IPS-18a (cell line): ENCODE measurements around the gene TEX11.
"Not testable (repeated sequence)": the region's sequence is repeated elsewhere in the genome, so short reads cannot be mapped to it uniquely, and the experiment has no call there.

Source experiments
- H3K27ac ChIP-seq: one replicate; pipeline ENCODE4 v1.5.1; 2013; ENCODE audit warnings: low read length
- H3K27me3 ChIP-seq: one replicate; pipeline ENCODE4 v1.6.1; 2013; ENCODE audit warnings: mild to moderate bottlenecking, low read length; ENCODE audit not compliant: control insufficient read depth, insufficient read depth
- H3K36me3 ChIP-seq: one replicate; pipeline ENCODE4 v1.6.1; 2013; ENCODE audit warnings: low read depth, low read length; ENCODE audit not compliant: control insufficient read depth
- H3K4me1 ChIP-seq: one replicate; pipeline ENCODE4 v1.6.1; 2013; ENCODE audit warnings: low read depth, low read length; ENCODE audit not compliant: control insufficient read depth
- H3K4me3 ChIP-seq: one replicate; pipeline ENCODE4 v1.5.1; 2013; ENCODE audit warnings: low read length
- H3K9ac ChIP-seq: one replicate; pipeline ENCODE4 v1.6.1; 2013; ENCODE audit warnings: mild to moderate bottlenecking, low read length, moderate library complexity
- H3K9me3 ChIP-seq: one replicate; pipeline ENCODE4 v1.6.1; 2013; ENCODE audit warnings: low read depth, low read length; ENCODE audit not compliant: control insufficient read depth

The TEX11 gene

GRCh38 chrX:70754169-70754848 is 154.2 kb downstream of the TEX11 start:
- no peaks in the 10 kb centered on the region for H3K4me1 ChIP-seq
- H3K36me3 ChIP-seq, result no peaks in the 10 kb centered on the region
- H3K27me3 ChIP-seq, result no peaks in the 10 kb centered on the region
- no peak overlapping the region for H3K9ac ChIP-seq
- H3K4me3 ChIP-seq, result no peak overlapping the region
- H3K9me3 ChIP-seq, result peaks cover 9% of the 10 kb centered on the region
- H3K27ac ChIP-seq, result no peak overlapping the region

- H3K4me3 ChIP-seq, H3K9me3 ChIP-seq, H3K27ac ChIP-seq, H3K4me1 ChIP-seq, H3K36me3 ChIP-seq, H3K27me3 ChIP-seq, H3K9ac ChIP-seq: not testable (repeated sequence)
Observed at GRCh38 chrX:70733774-70734173, 174.7 kb downstream of the TEX11 start.

GRCh38 chrX:70727961-70728360 is 180.6 kb downstream of the TEX11 start:
- H3K4me1 ChIP-seq, H3K9me3 ChIP-seq, H3K9ac ChIP-seq, H3K36me3 ChIP-seq, H3K4me3 ChIP-seq, H3K27ac ChIP-seq, H3K27me3 ChIP-seq: not testable (repeated sequence)

- Histone ChIP-seq H3K9ac (no peak overlapping the region), H3K9me3 (peaks cover 14% of the 10 kb centered on the region), H3K36me3 (no peaks in the 10 kb centered on the region), H3K4me1 (no peaks in the 10 kb centered on the region), H3K4me3 (no peak overlapping the region), H3K27me3 (no peaks in the 10 kb centered on the region), H3K27ac (no peak overlapping the region)
Observed at GRCh38 chrX:70720721-70721120, 187.8 kb downstream of the TEX11 start.

- H3K27me3 ChIP-seq, H3K4me1 ChIP-seq, H3K4me3 ChIP-seq, H3K9ac ChIP-seq, H3K36me3 ChIP-seq, H3K27ac ChIP-seq: not testable (repeated sequence)
- peaks cover 16% of the 10 kb centered on the region for H3K9me3 ChIP-seq
Observed at GRCh38 chrX:70711336-70711735, 197.2 kb downstream of the TEX11 start.

- Histone ChIP-seq H3K27me3 (no peaks in the 10 kb centered on the region), H3K9me3 (peaks cover 13% of the 10 kb centered on the region), H3K4me1 (no peaks in the 10 kb centered on the region), H3K9ac (no peak overlapping the region), H3K27ac (no peak overlapping the region), H3K4me3 (no peak overlapping the region), H3K36me3 (no peaks in the 10 kb centered on the region)
Observed at GRCh38 chrX:70694339-70695122, 214.0 kb downstream of the TEX11 start.

DNA sequence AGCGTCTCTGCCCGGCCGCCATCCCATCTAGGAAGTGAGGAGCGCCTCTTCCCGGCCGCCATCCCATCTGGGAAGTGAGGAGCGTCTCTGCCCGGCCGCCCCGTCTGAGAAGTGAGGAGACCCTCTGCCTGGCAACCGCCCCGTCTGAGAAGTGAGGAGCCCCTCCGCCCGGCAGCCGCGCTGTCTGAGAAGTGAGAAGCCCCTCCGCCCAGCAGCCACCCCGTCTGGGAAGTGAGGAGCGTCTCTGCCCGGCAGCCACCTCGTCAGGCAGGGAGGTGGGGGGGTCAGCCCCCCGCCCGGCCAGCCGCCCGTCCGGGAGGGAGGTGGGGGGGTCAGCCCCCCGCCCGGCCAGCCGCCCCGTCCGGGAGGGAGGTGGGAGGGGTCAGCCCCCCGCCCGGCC is 229.1 kb downstream of the TEX11 start:
- H3K4me3 ChIP-seq, H3K36me3 ChIP-seq, H3K27me3 ChIP-seq, H3K4me1 ChIP-seq, H3K9me3 ChIP-seq, H3K9ac ChIP-seq, H3K27ac ChIP-seq: not testable (repeated sequence)

GRCh38 chrX:70675284-70675683 is 233.2 kb downstream of the TEX11 start:
- Histone ChIP-seq H3K4me3 (no peak overlapping the region), H3K9me3 (peaks cover 6% of the 10 kb centered on the region), H3K9ac (no peak overlapping the region), H3K36me3 (no peaks in the 10 kb centered on the region), H3K4me1 (no peaks in the 10 kb centered on the region), H3K27me3 (no peaks in the 10 kb centered on the region), H3K27ac (no peak overlapping the region)

GRCh38 chrX:70672326-70672725 is 236.2 kb downstream of the TEX11 start:
- Histone ChIP-seq H3K9me3 (peaks cover 3% of the 10 kb centered on the region), H3K27ac (no peak overlapping the region), H3K36me3 (no peaks in the 10 kb centered on the region), H3K27me3 (no peaks in the 10 kb centered on the region), H3K9ac (no peak overlapping the region), H3K4me3 (no peak overlapping the region), H3K4me1 (no peaks in the 10 kb centered on the region)

- no peak overlapping the region for H3K27ac ChIP-seq
- no peaks in the 10 kb centered on the region for H3K36me3 ChIP-seq
- no peak overlapping the region for H3K9ac ChIP-seq
- no peaks in the 10 kb centered on the region for H3K4me1 ChIP-seq
- H3K9me3 ChIP-seq, result peaks cover 5% of the 10 kb centered on the region
- H3K27me3 ChIP-seq, result no peaks in the 10 kb centered on the region
- H3K4me3 ChIP-seq, result no peak overlapping the region
Observed at GRCh38 chrX:70669120-70669519, 239.4 kb downstream of the TEX11 start.

DNA sequence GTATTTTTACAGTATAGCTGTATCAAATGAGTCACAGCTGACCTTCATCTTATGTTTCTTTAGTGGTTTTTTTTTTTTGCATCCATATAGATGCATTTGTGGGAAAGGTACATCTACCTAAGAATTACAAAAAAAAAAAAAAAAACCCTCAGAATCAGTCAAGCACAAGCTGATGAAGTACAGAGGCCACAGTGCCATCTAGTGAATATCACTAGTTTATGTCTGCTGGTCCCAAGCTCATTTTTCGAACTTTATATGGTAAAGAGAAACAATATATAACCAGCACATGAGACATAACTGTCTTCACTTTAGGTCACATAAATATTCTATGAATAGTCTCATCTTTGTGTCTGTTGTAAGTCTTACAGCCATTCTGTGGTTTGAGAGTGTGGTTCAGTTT is 243.8 kb downstream of the TEX11 start:
- Histone ChIP-seq H3K4me1 (no peaks in the 10 kb centered on the region), H3K27ac (no peak overlapping the region), H3K27me3 (no peaks in the 10 kb centered on the region), H3K36me3 (no peaks in the 10 kb centered on the region), H3K9ac (no peak overlapping the region), H3K9me3 (peaks cover 10% of the 10 kb centered on the region), H3K4me3 (no peak overlapping the region)

- H3K4me3 ChIP-seq, H3K9ac ChIP-seq, H3K27ac ChIP-seq, H3K4me1 ChIP-seq, H3K27me3 ChIP-seq, H3K36me3 ChIP-seq: not testable (repeated sequence)
- H3K9me3 ChIP-seq, result peaks cover 19% of the 10 kb centered on the region
Observed at GRCh38 chrX:70661124-70661523, 247.4 kb downstream of the TEX11 start.
